Measurements from ENCODE around the gene DDAH1. TPM values are rescaled to one million over a fixed set of nuclear protein-coding genes. Genes with fewer than 3 reads are reported as not detected.

Gene DDAH1
- total and polyA plus RNA-seq, 2 of the 4 experiments (the other 2 are of a cell fraction) = 78.0 to 94.5 TPM

- Histone ChIP-seq H4K91ac (ENCODE audit: insufficient read depth, low read depth, low read length) (peak overlapping the region; percentile 60), H3K23ac (ENCODE audit: low read depth, low read length) (peak overlapping the region; percentile 46), H2AFZ (replicated peaks; ENCODE audit: low read length, poor library complexity) (peak overlapping the region; percentile 75), H3K4me1 (ENCODE audit: control insufficient read depth, insufficient read depth, low read length) (peaks cover 19% of the 10 kb centered on the region), H2BK15ac (ENCODE audit: low read depth, low read length) (peak overlapping the region; percentile 3; the same call in 2 of the 3 replicates), H3K36me3 (ENCODE audit: control insufficient read depth, insufficient read depth, low read length) (no peaks in the 10 kb centered on the region), H3K27ac (ENCODE audit: insufficient read depth, low read length) (peak overlapping the region; percentile 79), H3K4ac (ENCODE audit: low read depth, low read length) (peak overlapping the region; percentile 72), H2BK5ac (ENCODE audit: low read depth, low read length, poor library complexity, severe bottlenecking) (peak overlapping the region; percentile 82), H3K9me1 (ENCODE audit: insufficient read depth, low read length) (peaks cover 22% of the 10 kb centered on the region), H2AK9ac (replicated peaks; ENCODE audit: low read depth, low read length, poor library complexity) (peak overlapping the region; percentile 77), H3K79me1 (ENCODE audit: low read depth in 1 of 2, low read length in 2 of 2) (peaks cover 0 to 10% of the 10 kb centered on the region in 2 experiments; a peak in 1 of 4 replicates), H3K9me3 (ENCODE audit: control insufficient read depth, insufficient read depth, low read length) (no peaks in the 10 kb centered on the region), H3K27me3 (ENCODE audit: control insufficient read depth, insufficient read depth, low read length) (no peaks in the 10 kb centered on the region), H4K20me1 (ENCODE audit: insufficient read depth, low read length) (peaks cover 3% of the 10 kb centered on the region; the same call in 1 of the 2 replicates), H2BK20ac (ENCODE audit: low read depth, low read length) (peak overlapping the region; percentile 80), H3K14ac (replicated peaks; ENCODE audit: low read depth, low read length) (peak overlapping the region; percentile 55), H3K56ac (ENCODE audit: extremely low read depth, insufficient read depth, low read length) (no peak overlapping the region; the same call in 1 of the 2 replicates), H3K4me3 (ENCODE audit: insufficient read depth, low read depth, low read length) (peak overlapping the region; percentile 17; the same call in 1 of the 2 replicates), H4K5ac (ENCODE audit: low read depth, low read length) (peak overlapping the region; percentile 68), H3K9ac (ENCODE audit: low read depth, low read length) (no peak overlapping the region; the same call in 1 of the 2 replicates), H3K4me2 (ENCODE audit: low read depth, low read length) (peak overlapping the region; percentile 81), H2BK120ac (ENCODE audit: low read depth, low read length) (peak overlapping the region; percentile 86), H2AK5ac (ENCODE audit: low read depth, low read length) (peak overlapping the region; percentile 56; the same call in 1 of the 2 replicates), H4K8ac (ENCODE audit: low read depth in 2 of 2, low read length in 2 of 2) (peak overlapping the region in 1 of 2 experiments; percentile 59; a peak in 2 of 4 replicates), H3K18ac (ENCODE audit: low read depth, low read length) (peak overlapping the region; percentile 83)
- in situ Hi-C loops (cut with MboI; ENCODE audit: low sequenced_read_pairs) = no loop called here
- 17% methylated on average over 2 of the region's 11 CpGs; no CpG with 5 or more reads in 1 of the 2 experiments for WGBS, 2 experiments (ENCODE audit: extremely low coverage in 2 of 2, insufficient read length in 1 of 2)
- intact Hi-C loops (cut with micrococcal nuclease) = no loop called here
- POLR2A ChIA-PET (ENCODE audit: unreplicated experiment) = interaction anchor here (1.4 kb wide), 1 partner anchor 287 kb away, joined by 3 read pairs; no protein-coding TSS in a partner anchor
- BruUV-seq (replicated peaks) = no TSS peak
- dilution Hi-C loops (cut with HindIII; ENCODE audit: low sequenced_read_pairs, unreplicated experiment) = no loop called here
- DNase-seq = peak; percentile 100
- CTCF ChIA-PET = interaction anchor here (1.0 to 1.1 kb wide), 2 partner anchors 10 to 354 kb away, joined by 3 to 4 read pairs; no protein-coding TSS in a partner anchor
- peak; percentile 87 for ATAC-seq (ENCODE audit: low read depth)
- TF ChIP-seq MXI1 (IDR thresholded peaks at IDR 0.05; ENCODE audit: borderline replicate concordance, low read depth, low read length) (peak; percentile 16; the same call in 1 of the 2 replicates), SMC3 (IDR thresholded peaks at IDR 0.05; ENCODE audit: low read depth, low read length) (0 out of 2 replicates have a peak, but pooled peaks have one; percentile 13), MAFK (IDR thresholded peaks at IDR 0.05; ENCODE audit: low read depth, low read length) (peak; percentile 35; the same call in 1 of the 2 replicates), RCOR1 (IDR thresholded peaks at IDR 0.05; ENCODE audit: insufficient replicate concordance, low read length) (peak; percentile 33), NFE2L2 (IDR thresholded peaks at IDR 0.05; ENCODE audit: low read depth, low read length) (peak; percentile 7; the same call in 1 of the 2 replicates), RFX5 (IDR thresholded peaks at IDR 0.05; ENCODE audit: low read depth, low read length) (no peak), CHD1 (IDR thresholded peaks at IDR 0.05; ENCODE audit: low read depth, low read length) (no peak; the same call in 1 of the 2 replicates), POLR2A (IDR thresholded peaks at IDR 0.05; ENCODE audit: low read depth, low read length) (no peak), BHLHE40 (IDR thresholded peaks at IDR 0.05; ENCODE audit: low read depth, low read length) (peak; percentile 73), RAD21 (IDR thresholded peaks at IDR 0.05; ENCODE audit: low read length) (peak; percentile 25; the same call in 1 of the 2 replicates), MAZ (IDR thresholded peaks at IDR 0.05; ENCODE audit: borderline replicate concordance, low read depth, low read length) (no peak), CTCF (conservative IDR thresholded peaks at IDR 0.05; ENCODE audit: low read depth, low read length) (no peak), FOS (IDR thresholded peaks at IDR 0.05; ENCODE audit: low read depth, low read length) (peak; percentile 80)
- TF ChIP-seq, protein P1, sequence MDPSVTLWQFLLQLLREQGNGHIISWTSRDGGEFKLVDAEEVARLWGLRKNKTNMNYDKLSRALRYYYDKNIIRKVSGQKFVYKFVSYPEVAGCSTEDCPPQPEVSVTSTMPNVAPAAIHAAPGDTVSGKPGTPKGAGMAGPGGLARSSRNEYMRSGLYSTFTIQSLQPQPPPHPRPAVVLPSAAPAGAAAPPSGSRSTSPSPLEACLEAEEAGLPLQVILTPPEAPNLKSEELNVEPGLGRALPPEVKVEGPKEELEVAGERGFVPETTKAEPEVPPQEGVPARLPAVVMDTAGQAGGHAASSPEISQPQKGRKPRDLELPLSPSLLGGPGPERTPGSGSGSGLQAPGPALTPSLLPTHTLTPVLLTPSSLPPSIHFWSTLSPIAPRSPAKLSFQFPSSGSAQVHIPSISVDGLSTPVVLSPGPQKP (IDR thresholded peaks at IDR 0.05; ENCODE audit: borderline replicate concordance, low read depth, low read length) = no peak
Measured at GRCh38 chr1:85297855-85298629, 166.9 kb downstream of the DDAH1 start.
